ENCODE data around the gene ABHD2. TPM values are rescaled to one million over a fixed set of nuclear protein-coding genes. Genes with fewer than 3 reads are reported as not detected.

The ABHD2 gene
- total and polyA plus RNA-seq, 9 of the 15 experiments (the other 6 are each of a cell fraction or from before 2014, with no cell fraction given) = 16.9 to 99.8 (median 47.5) TPM

DNA sequence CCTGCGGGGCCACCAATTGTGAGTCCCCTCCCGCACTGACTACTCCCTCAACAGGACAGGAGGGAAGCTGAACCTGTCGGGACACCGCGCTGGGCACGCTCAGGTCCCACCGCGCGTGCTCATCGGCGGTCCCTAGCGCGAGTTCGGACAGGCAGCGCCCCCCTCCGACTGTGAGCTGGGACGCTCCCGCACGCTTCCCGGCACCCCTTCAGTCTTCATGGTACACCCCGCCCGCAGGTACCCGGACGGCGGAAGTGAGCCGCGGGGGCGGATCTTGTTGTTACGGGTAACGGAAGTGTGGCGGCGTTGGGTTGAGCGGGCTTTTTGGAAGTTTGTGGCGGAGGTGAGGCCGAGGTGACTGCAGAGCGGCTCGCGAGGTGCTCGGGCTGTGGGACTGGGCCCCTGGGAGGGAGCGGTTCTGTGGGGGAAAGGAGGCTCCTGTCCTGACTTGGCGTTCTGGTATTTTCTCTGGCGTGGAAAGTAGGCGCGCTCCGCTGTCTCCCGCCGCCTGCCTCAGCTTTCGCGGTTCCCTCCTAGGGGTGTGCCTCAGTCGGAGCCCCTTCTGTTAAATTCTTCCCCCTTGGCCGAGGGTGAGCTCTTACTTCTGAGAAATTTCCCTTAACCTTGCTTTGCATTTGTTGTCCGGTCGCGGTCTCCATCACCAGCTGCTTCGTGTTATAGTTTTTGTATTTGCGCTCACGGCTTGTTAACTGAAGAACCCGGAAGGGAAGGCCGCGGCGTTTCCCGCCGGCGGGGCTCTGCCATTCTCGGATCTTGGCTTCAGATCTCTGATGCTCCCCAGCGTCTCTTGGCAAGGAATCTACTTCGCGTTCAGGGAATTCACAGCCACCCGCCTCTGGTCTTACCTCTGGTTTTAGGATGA is 155.7 kb downstream of the ABHD2 start, which contains the start of gene FANCI (continued):
- TF ChIP-seq REST (IDR thresholded peaks at IDR 0.05; ENCODE audit: borderline replicate concordance) (peak; percentile 77), REST (CRISPR knock-in tag; IDR thresholded peaks at IDR 0.05; ENCODE audit: low read depth) (0 out of 2 replicates have a peak, but pooled peaks have one; percentile 41), ZC3H8 (IDR thresholded peaks at IDR 0.05) (no peak), NFE2 (IDR thresholded peaks at IDR 0.05; ENCODE audit: low read depth) (no peak), ZKSCAN1 (IDR thresholded peaks at IDR 0.05; ENCODE audit: low read depth, low read length) (peak; percentile 44), ZNF316 (IDR thresholded peaks at IDR 0.05) (no peak), SNRNP70 (optimal IDR thresholded peaks at IDR 0.05; ENCODE audit: low read depth, low read length) (no peak), ZNF644 (tag; IDR thresholded peaks at IDR 0.05; ENCODE audit: low read depth) (no peak), HMGN3 (IDR thresholded peaks at IDR 0.05; ENCODE audit: borderline replicate concordance, extremely low read depth, insufficient read length, low read depth, low read length) (peak; percentile 73), ARHGAP35 (IDR thresholded peaks at IDR 0.05; ENCODE audit: partially characterized antibody) (no peak), ZNF764 (CRISPR knock-in tag; IDR thresholded peaks at IDR 0.05; ENCODE audit: low read depth) (no peak), ETS2 (tag; IDR thresholded peaks at IDR 0.05; ENCODE audit: borderline replicate concordance, poor library complexity, severe bottlenecking) (no peak), USF2 (CRISPR knock-in tag; IDR thresholded peaks at IDR 0.05) (no peak), ZNF444 (CRISPR knock-in tag; IDR thresholded peaks at IDR 0.05) (no peak), FOXA3 (CRISPR knock-in tag; conservative IDR thresholded peaks at IDR 0.05 in 1 of 2, IDR thresholded peaks at IDR 0.05 in 1 of 2) (peak in 1 of 2 experiments; percentile 96; a peak in 2 of 4 replicates), SRSF7 (optimal IDR thresholded peaks at IDR 0.05; ENCODE audit: low read depth, low read length) (no peak), HOXB6 (CRISPR knock-in tag; IDR thresholded peaks at IDR 0.05; ENCODE audit: borderline replicate concordance) (no peak), RBM39 (optimal IDR thresholded peaks at IDR 0.05; ENCODE audit: low read depth, low read length) (no peak)
